ENCODE data around the gene OSGIN1. TPM values are rescaled to one million over a fixed set of nuclear protein-coding genes. Genes with fewer than 3 reads are reported as not detected.

The OSGIN1 gene
- total RNA-seq, 4 donors from 2014 or later: 2.7 to 7.2 (median 4.4) TPM

GRCh38 chr16:83961591-83961990 is 8.6 kb downstream of the OSGIN1 start:
- TF ChIP-seq CTCF (IDR thresholded peaks at IDR 0.05; ENCODE audit: low read depth): no peak

- TF ChIP-seq CTCF (IDR thresholded peaks at IDR 0.05; ENCODE audit: low read depth): no peak
These were observed 10.5 kb downstream of the OSGIN1 start for GRCh38 chr16:83963277-83964119.

- no peak for TF ChIP-seq CTCF (IDR thresholded peaks at IDR 0.05; ENCODE audit: low read depth)
These were observed 11.8 kb downstream of the OSGIN1 start for GRCh38 chr16:83964684-83965443.

GRCh38 chr16:83965444-83966152 is 12.6 kb downstream of the OSGIN1 start:
- TF ChIP-seq CTCF (IDR thresholded peaks at IDR 0.05; ENCODE audit: low read depth): no peak

- no peak for TF ChIP-seq CTCF (IDR thresholded peaks at IDR 0.05; ENCODE audit: low read depth)
These were observed 13.2 kb downstream of the OSGIN1 start for GRCh38 chr16:83966153-83966696.

GRCh38 chr16:83967091-83967490 is 14.1 kb downstream of the OSGIN1 start:
- no peak for TF ChIP-seq CTCF (IDR thresholded peaks at IDR 0.05; ENCODE audit: low read depth)
